GM12878 (cell line): ENCODE results near the gene PDCD1LG2. TPM values are rescaled to one million over a fixed set of nuclear protein-coding genes. Genes with fewer than 3 reads are reported as not detected.

ENCODE experiments used
- ATAC-seq: fragments of 200-7000 bp; cut with Tn5 transposase; 3 replicates; pipeline ENCODE4 v1.9.1; 2020; ENCODE audit warnings: mild to moderate bottlenecking, moderate library complexity
- BruUV-seq: library from RNA; stranded (reverse); fragments of 400-500 nt; replicated peaks from 2 replicates; lab custom pipeline; 2021; lab: Mats Ljungman, UMichigan
- CTCF ChIA-PET: fragments of 300-600 bp; sonication (Branson Sonifier 250); formaldehyde crosslinking; extraction: SDS; loops from one replicate; lab custom pipeline; 2021; ENCODE audit warnings: inconsistent platforms; lab: Yijun Ruan, JAX
- POLR2A ChIA-PET: fragments of 350-600 bp; formaldehyde crosslinking; extraction: SDS; loops from one replicate; lab custom pipeline; 2021; ENCODE audit warnings: inconsistent platforms; lab: Charles Lee
- RAD21 ChIA-PET: fragments of 300-600 bp; sonication (Branson Sonifier 250); formaldehyde crosslinking; loops from one replicate; lab custom pipeline; 2023; ENCODE audit warnings: antibody characterized with exemption; ENCODE audit not compliant: unreplicated experiment; lab: Charles Lee
- SMC1A ChIA-PET: fragments of 300-600 bp; sonication (Branson Sonifier 250); formaldehyde crosslinking; loops from one replicate; lab custom pipeline; 2023; ENCODE audit not compliant: unreplicated experiment, uncharacterized antibody; lab: Charles Lee
- DNase-seq: peaks from one replicate; pipeline ENCODE4 v3.0.0-alpha.2; 2011; ENCODE audit warnings: low read depth, low spot score
- FAIRE-seq: peaks from 3 replicates; lab custom pipeline; 2011; peaks lifted over from hg19 to GRCh38; lab: Jason Lieb, UNC
- H2AFZ ChIP-seq: 2 replicates; pipeline ENCODE4 v1.6.0; 2011; ENCODE audit warnings: low read depth, low read length, control low read depth; ENCODE audit not compliant: control insufficient read depth
- H3K27ac ChIP-seq: 2 replicates; pipeline ENCODE4 v1.5.1; 2011; ENCODE audit warnings: control low read depth; ENCODE audit not compliant: control insufficient read depth, insufficient read depth
- H3K27me3 ChIP-seq, 2 experiments: replicated peaks in 1 of 2; 2 replicates each; pipeline versions ENCODE4 v1.6.0 to v1.6.1; 2011; ENCODE audit warnings: low read length in 1 of 2; ENCODE audit not compliant: control insufficient read depth in 2 of 2, insufficient read depth in 2 of 2
- H3K36me3 ChIP-seq, 2 experiments: 2 replicates each; pipeline ENCODE4 v1.5.1; 2011; ENCODE audit warnings: low read length in 1 of 2; ENCODE audit not compliant: control insufficient read depth in 2 of 2, insufficient read depth in 2 of 2
- H3K4me1 ChIP-seq: 2 replicates; pipeline ENCODE4 v1.6.1; 2011; ENCODE audit warnings: mild to moderate bottlenecking, low read length, moderate library complexity, mixed read lengths; ENCODE audit not compliant: control insufficient read depth, insufficient read depth
- H3K4me2 ChIP-seq: 2 replicates; pipeline ENCODE4 v1.6.0; 2011; ENCODE audit warnings: control low read depth; ENCODE audit not compliant: control insufficient read depth, insufficient read depth
- H3K4me3 ChIP-seq: fragments of 200-600 bp; sonication (generic); 2 replicates; pipeline ENCODE4 v1.5.1; 2016
- H3K79me2 ChIP-seq: 2 replicates; pipeline ENCODE4 v1.6.0; 2011; ENCODE audit warnings: low read length; ENCODE audit not compliant: control insufficient read depth, insufficient read depth
- H3K9ac ChIP-seq: 2 replicates; pipeline ENCODE4 v1.8.0; 2011; ENCODE audit warnings: low read length, control low read depth, mixed read lengths; ENCODE audit not compliant: control insufficient read depth, insufficient read depth
- H3K9me3 ChIP-seq: replicated peaks from 3 replicates; pipeline ENCODE4 v1.5.1; 2011; ENCODE audit warnings: mild to moderate bottlenecking, low read length; ENCODE audit not compliant: control insufficient read depth, insufficient read depth
- H4K20me1 ChIP-seq: 2 replicates; pipeline ENCODE4 v1.6.0; 2011; ENCODE audit not compliant: control insufficient read depth, insufficient read depth
- BMI1 ChIP-seq: fragments of 450-650 bp; IDR thresholded peaks from 2 replicates; pipeline ENCODE4 v1.6.1; 2016; ENCODE audit warnings: mild to moderate bottlenecking, moderate library complexity, borderline replicate concordance
- IKZF1 ChIP-seq: fragments of 450-650 bp; conservative IDR thresholded peaks from 2 replicates; pipeline ENCODE4 v1.6.1; 2017; ENCODE audit warnings: antibody characterized with exemption, mild to moderate bottlenecking
- MAX ChIP-seq: IDR thresholded peaks from 2 replicates; pipeline ENCODE4 v1.6.1; 2012; ENCODE audit warnings: low read depth, low read length, improper control_type of control experiment
- MXI1 ChIP-seq: fragments of 150-350 bp; IDR thresholded peaks from 2 replicates; pipeline ENCODE4 v1.6.1; 2011; ENCODE audit warnings: low read depth, mild to moderate bottlenecking, inconsistent platforms, low read length, improper control_type of control experiment
- SIN3A ChIP-seq: IDR thresholded peaks from 2 replicates; pipeline ENCODE4 v1.6.1; 2012; ENCODE audit warnings: low read depth, low read length, improper control_type of control experiment
- SPI1 ChIP-seq: IDR thresholded peaks from 2 replicates; pipeline ENCODE4 v1.6.1; 2011; ENCODE audit warnings: low read depth, mild to moderate bottlenecking, low read length, moderate library complexity, borderline replicate concordance; ENCODE audit not compliant: insufficient read depth
- ZBTB4 ChIP-seq: fragments of 450-650 bp; formaldehyde crosslinking; IDR thresholded peaks from 2 replicates; pipeline ENCODE4 v1.4.0; 2022; ENCODE audit warnings: mild to moderate bottlenecking, moderate library complexity
- ZNF274 ChIP-seq: IDR thresholded peaks from one replicate; pipeline ENCODE4 v1.8.0; 2011; ENCODE audit not compliant: insufficient read length, insufficient read depth
- WGBS: methylation state at CpG from one replicate; pipeline ENCODE4 v1.1.6; 2016; ENCODE audit warnings: low lambda C conversion rate; ENCODE audit not compliant: insufficient replicate concordance, insufficient coverage; ENCODE audit errors: missing lambda C conversion rate; 5-methylcytosine and 5-hydroxymethylcytosine counted together
- in situ Hi-C: fragments of 300-500 bp; cut with MboI; formaldehyde crosslinking; loops from 9 replicates; pipeline ENCODE4 v1.14.3; 2018; ENCODE audit warnings: mixed read lengths
- intact Hi-C: fragments of 100-400 bp; cut with micrococcal nuclease; formaldehyde crosslinking; loops from one replicate; pipeline ENCODE4 v1.14.2; 2022; ENCODE audit not compliant: unreplicated experiment
- polyA plus RNA-seq, 11 experiments: library from polyadenylated mRNA; depleted of rRNA in 4 of 11; unstranded in 6 of 11; stranded (reverse) in 5 of 11; fragments of >200 nt; fragmentation: Nextera tagmentation in 4 of 11; fragmentation: Illumina TruSeq in 1 of 11; extraction: Ambion mirVana in 4 of 11; extraction: Trizol in 1 of 11; gene quantifications; 1 replicate in 1 of 11; 2 replicates in 10 of 11; pipeline versions ENCODE4 v1.2.1 to v1.2.3, GENCODE V29; 2011 to 2016; ENCODE audit warnings: inconsistent platforms in 2 of 11, missing spikeins in 2 of 11, low read depth in 1 of 11
- total RNA-seq, 4 experiments: library from RNA; depleted of rRNA in 3 of 4; stranded (reverse); fragments of >200 nt in 3 of 4; fragmentation: Illumina TruSeq in 1 of 4; extraction: Trizol in 1 of 4; gene quantifications; 2 replicates each; pipeline versions ENCODE4 v1.2.1 to v1.2.3, GENCODE V29; 2013 to 2021
- TF ChIP-seq, protein P1 (sequence below): fragments of 450-650 bp; IDR thresholded peaks from 2 replicates; pipeline ENCODE4 v1.6.1; 2017; ENCODE audit warnings: mild to moderate bottlenecking, moderate library complexity

The PDCD1LG2 gene
- total and polyA plus RNA-seq, 10 of the 15 experiments (the other 5 are each of a cell fraction or from before 2014, with no cell fraction given) = 1.5 to 37.3 (median 3.0) TPM

DNA sequence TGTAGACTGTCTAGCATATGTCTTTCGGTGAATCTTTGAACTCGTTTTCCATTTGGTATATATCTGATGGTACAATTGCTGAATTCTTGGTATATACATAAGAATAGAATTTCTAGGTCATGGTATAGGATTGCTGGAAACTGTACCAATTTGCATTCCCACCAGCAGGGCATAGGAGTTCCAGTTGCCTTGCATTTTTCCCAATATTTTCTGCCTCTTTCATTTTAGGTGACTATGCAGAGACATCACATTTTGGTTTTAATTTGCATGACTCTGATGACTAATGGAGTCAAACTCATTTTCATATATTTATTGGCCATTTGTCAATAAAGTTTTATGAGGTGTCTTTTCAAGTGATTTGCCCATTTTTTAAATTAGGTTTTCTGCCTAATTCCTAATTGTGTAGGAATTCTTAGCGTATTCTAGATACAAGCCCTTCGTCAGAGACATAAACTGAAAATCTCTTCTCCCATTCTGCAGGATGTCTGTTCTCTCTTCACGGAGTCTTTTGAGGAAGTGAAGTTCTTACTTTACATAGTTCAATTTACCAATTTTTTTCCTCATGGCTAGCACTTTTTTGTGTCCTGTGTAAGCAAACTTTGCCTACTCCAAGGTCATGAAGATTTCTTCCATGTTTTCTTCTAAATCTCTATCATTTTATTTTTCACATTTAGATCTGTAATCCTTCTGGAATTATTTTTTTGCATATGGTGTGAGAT, 28.9 kb upstream of the PDCD1LG2 start:
- ChIA-PET SMC1A (interaction anchor here (0.6 to 7.6 kb wide), 14 partner anchors 12 to 350 kb away, joined by 3 to 87 read pairs (median 12); partner anchors contain the start of genes CD274 and PDCD1LG2), CTCF (interaction anchor here (0.6 to 3.0 kb wide), 8 partner anchors 8 to 119 kb away, joined by 3 to 14 read pairs (median 5); no protein-coding TSS in a partner anchor), POLR2A (interaction anchor here (0.6 to 2.5 kb wide), 13 partner anchors 8 to 437 kb away, joined by 3 to 16 read pairs (median 7); partner anchors contain the start of gene PDCD1LG2), RAD21 (interaction anchor here (1.0 to 4.0 kb wide), 11 partner anchors 12 to 102 kb away, joined by 3 to 47 read pairs (median 9); partner anchors contain the start of genes CD274 and PDCD1LG2)
- FAIRE-seq = no peak
- Histone ChIP-seq H3K79me2 (no peaks in the 10 kb centered on the region), H3K4me3 (no peak overlapping the region), H3K9ac (no peak overlapping the region), H3K4me2 (no peak overlapping the region), H2AFZ (no peak overlapping the region), H3K27me3 (no peaks in the 10 kb centered on the region), H4K20me1 (no peaks in the 10 kb centered on the region), H3K27ac (0 out of 2 replicates have a peak overlapping the region, but pooled peaks have one; percentile 62), H3K36me3 (no peaks in the 10 kb centered on the region), H3K9me3 (peaks cover 5% of the 10 kb centered on the region; the same call in 2 of the 3 replicates), H3K4me1 (peaks cover 27% of the 10 kb centered on the region)
- intact Hi-C loops = loop anchor here (2.0 kb wide), 1 partner anchor 23 kb away; no protein-coding TSS in a partner anchor
- BruUV-seq = no TSS peak
- DNase-seq = no peak
- in situ Hi-C loops = no loop called here
- ATAC-seq = no peak
- 47% methylated on average over 5 of the region's 5 CpGs for WGBS
- TF ChIP-seq IKZF1 (no peak), ZBTB4 (CRISPR knock-in tag) (no peak), MXI1 (no peak), SIN3A (no peak), BMI1 (no peak), SPI1 (peak; percentile 76; the same call in 1 of the 2 replicates), ZNF274 (no peak), MAX (no peak)
- TF ChIP-seq, protein P1, sequence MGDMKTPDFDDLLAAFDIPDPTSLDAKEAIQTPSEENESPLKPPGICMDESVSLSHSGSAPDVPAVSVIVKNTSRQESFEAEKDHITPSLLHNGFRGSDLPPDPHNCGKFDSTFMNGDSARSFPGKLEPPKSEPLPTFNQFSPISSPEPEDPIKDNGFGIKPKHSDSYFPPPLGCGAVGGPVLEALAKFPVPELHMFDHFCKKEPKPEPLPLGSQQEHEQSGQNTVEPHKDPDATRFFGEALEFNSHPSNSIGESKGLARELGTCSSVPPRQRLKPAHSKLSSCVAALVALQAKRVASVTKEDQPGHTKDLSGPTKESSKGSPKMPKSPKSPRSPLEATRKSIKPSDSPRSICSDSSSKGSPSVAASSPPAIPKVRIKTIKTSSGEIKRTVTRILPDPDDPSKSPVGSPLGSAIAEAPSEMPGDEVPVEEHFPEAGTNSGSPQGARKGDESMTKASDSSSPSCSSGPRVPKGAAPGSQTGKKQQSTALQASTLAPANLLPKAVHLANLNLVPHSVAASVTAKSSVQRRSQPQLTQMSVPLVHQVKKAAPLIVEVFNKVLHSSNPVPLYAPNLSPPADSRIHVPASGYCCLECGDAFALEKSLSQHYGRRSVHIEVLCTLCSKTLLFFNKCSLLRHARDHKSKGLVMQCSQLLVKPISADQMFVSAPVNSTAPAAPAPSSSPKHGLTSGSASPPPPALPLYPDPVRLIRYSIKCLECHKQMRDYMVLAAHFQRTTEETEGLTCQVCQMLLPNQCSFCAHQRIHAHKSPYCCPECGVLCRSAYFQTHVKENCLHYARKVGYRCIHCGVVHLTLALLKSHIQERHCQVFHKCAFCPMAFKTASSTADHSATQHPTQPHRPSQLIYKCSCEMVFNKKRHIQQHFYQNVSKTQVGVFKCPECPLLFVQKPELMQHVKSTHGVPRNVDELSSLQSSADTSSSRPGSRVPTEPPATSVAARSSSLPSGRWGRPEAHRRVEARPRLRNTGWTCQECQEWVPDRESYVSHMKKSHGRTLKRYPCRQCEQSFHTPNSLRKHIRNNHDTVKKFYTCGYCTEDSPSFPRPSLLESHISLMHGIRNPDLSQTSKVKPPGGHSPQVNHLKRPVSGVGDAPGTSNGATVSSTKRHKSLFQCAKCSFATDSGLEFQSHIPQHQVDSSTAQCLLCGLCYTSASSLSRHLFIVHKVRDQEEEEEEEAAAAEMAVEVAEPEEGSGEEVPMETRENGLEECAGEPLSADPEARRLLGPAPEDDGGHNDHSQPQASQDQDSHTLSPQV = no peak
